Renal pelvis (tissue), 4 donors: ENCODE measurements around the gene QPCTL. TPM values are rescaled to one million over a fixed set of nuclear protein-coding genes. Genes with fewer than 3 reads are reported as not detected.
"Not testable (repeated sequence)": the region's sequence is repeated elsewhere in the genome, so short reads cannot be mapped to it uniquely, and the experiment has no call there.

Experiments
- DNase-seq: peaks from one replicate; pipeline ENCODE4 v3.0.0-alpha.2; 2013
- polyA plus RNA-seq, 3 donors: library from polyadenylated mRNA; unstranded; fragments of 120-200 nt; gene quantifications; one replicate each; pipeline ENCODE4 v1.2.1, GENCODE V29; 2013; ENCODE audit not compliant: insufficient read length in 3 of 3

Gene QPCTL
- polyA plus RNA-seq, 3 donors: 9.4 to 10.7 (median 10.1) TPM

GRCh38 chr19:45670670-45671453, 21.6 kb upstream of the QPCTL start:
- no peak for DNase-seq

GRCh38 chr19:45674946-45675345, 17.5 kb upstream of the QPCTL start:
- no peak for DNase-seq

- DNase-seq: no peak
Observed at GRCh38 chr19:45676851-45677263, 15.6 kb upstream of the QPCTL start.

GRCh38 chr19:45677351-45678230, 14.9 kb upstream of the QPCTL start:
- peak; percentile 79 for DNase-seq

- peak; percentile 77 for DNase-seq
Observed at GRCh38 chr19:45681391-45682015, 11.0 kb upstream of the QPCTL start.

- no peak for DNase-seq
Observed at GRCh38 chr19:45682117-45682516, 10.3 kb upstream of the QPCTL start.

GRCh38 chr19:45682908-45683307, 9.6 kb upstream of the QPCTL start:
- DNase-seq: no peak

GRCh38 chr19:45685045-45685444, 7.4 kb upstream of the QPCTL start:
- DNase-seq: not testable (repeated sequence)

GRCh38 chr19:45687599-45687998, 4.9 kb upstream of the QPCTL start:
- DNase-seq: no peak

- peak; percentile 95 for DNase-seq
Observed at GRCh38 chr19:45691516-45692186, 815 bp upstream of the QPCTL start, which contains the start of gene SNRPD2. Gene SNRPD2 (minus strand): TSS chr19:45691953. CDS start chr19:45691888, 65 bp downstream.

- no peak for DNase-seq
Observed at GRCh38 chr19:45693106-45693788, 781 bp downstream of the QPCTL start.

GRCh38 chr19:45701676-45702075, 9.2 kb downstream of the QPCTL start:
- DNase-seq: no peak

- DNase-seq: no peak
Observed at GRCh38 chr19:45705115-45705514, 12.6 kb downstream of the QPCTL start.

- no peak for DNase-seq
Observed at GRCh38 chr19:45705710-45706415, 13.4 kb downstream of the QPCTL start.

GRCh38 chr19:45710356-45711130, 18.1 kb downstream of the QPCTL start:
- no peak for DNase-seq

GRCh38 chr19:45711851-45712698, 19.6 kb downstream of the QPCTL start:
- DNase-seq: no peak

- no peak for DNase-seq
Observed at GRCh38 chr19:45712699-45713067, 20.2 kb downstream of the QPCTL start.

- DNase-seq: no peak
Observed at GRCh38 chr19:45713141-45713540, 20.7 kb downstream of the QPCTL start.

- DNase-seq: no peak
Observed at GRCh38 chr19:45715139-45715538, 22.7 kb downstream of the QPCTL start.
